ENCODE results near the gene MISP3. TPM values are rescaled to one million over a fixed set of nuclear protein-coding genes. Genes with fewer than 3 reads are reported as not detected.
A peak's percentile ranks its signal among the peaks of the same experiment; 100 is the strongest.

The MISP3 gene
- total RNA-seq, 1 donor from 2014 or later: 2.7 TPM

DNA sequence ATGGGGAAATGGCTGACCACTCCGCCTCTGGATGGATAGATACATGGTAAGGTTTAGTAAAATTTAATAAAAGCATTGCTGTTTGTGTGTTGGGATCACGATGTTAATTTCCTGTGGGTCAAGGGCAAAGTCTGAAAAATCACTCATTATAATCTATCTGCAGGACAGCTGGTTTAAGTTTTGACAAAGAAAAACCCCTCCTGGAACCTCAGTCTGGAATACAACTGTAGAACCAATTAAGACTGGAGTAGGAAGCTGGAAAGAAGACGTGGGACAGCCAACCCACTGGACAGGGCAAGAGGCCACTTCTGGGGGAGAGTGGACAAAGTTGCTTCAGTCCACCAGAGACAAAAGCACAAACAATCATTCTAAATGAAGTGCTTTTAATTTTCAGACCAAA is 46.6 kb downstream of the MISP3 start:
- peaks cover 52% of the 10 kb centered on the region for H3K4me1 ChIP-seq

DNA sequence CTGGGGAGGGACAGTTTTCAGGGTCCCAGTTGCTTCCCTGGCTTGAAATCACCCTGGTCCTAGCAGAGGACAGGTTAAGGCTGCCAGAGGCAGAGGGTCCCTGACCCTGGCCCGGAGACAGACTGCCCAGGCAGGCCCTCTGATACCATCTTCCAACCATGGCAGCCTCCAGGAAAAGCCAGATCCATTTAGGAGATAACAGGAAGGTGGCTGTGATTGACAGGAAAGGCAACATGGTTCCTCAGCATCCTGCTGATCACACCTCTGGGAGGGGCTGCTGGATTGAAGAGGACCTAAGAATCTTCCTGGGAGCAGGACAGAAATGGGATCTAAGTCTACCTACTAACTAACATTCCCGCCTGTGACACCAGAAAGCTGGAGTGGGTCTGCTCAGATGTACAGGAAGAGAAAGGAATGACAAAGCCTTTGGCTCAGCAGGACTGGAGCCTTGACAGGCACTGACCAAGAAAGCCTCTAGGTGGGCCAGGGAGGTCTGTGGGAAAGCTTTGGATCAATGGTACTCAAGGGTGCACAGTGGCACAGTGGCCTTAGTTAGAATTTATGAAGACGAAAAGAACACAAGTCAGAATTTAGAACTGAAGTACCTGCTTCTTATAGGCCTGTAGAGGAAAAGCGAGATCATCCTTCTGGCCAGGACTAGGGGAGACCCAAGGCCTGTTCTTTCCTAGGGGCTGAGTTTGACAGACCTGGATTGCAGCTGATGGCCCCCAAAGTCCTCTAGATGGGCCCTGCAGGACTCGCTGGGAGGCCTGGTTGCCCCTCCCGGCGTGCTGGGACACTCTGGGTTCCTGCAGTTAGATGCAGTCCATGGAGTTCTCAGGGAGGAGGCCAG is 47.3 kb downstream of the MISP3 start:
- intact Hi-C loops (cut with DNase I): loop anchor here (5.0 kb wide), 1 partner anchor 38 kb away; no protein-coding TSS in a partner anchor
- peak overlapping the region; percentile 98 for H3K27ac ChIP-seq
- H3K4me3 ChIP-seq: no peak overlapping the region
- no peaks in the 10 kb centered on the region for H3K27me3 ChIP-seq
- TF ChIP-seq POLR2A (IDR thresholded peaks at IDR 0.05) (no peak), POLR2AphosphoS5 (IDR thresholded peaks at IDR 0.05; ENCODE audit: insufficient read depth in 1 of 2, low read depth in 1 of 2) (no peak)
- TF ChIP-seq, protein P1, sequence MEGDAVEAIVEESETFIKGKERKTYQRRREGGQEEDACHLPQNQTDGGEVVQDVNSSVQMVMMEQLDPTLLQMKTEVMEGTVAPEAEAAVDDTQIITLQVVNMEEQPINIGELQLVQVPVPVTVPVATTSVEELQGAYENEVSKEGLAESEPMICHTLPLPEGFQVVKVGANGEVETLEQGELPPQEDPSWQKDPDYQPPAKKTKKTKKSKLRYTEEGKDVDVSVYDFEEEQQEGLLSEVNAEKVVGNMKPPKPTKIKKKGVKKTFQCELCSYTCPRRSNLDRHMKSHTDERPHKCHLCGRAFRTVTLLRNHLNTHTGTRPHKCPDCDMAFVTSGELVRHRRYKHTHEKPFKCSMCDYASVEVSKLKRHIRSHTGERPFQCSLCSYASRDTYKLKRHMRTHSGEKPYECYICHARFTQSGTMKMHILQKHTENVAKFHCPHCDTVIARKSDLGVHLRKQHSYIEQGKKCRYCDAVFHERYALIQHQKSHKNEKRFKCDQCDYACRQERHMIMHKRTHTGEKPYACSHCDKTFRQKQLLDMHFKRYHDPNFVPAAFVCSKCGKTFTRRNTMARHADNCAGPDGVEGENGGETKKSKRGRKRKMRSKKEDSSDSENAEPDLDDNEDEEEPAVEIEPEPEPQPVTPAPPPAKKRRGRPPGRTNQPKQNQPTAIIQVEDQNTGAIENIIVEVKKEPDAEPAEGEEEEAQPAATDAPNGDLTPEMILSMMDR (IDR thresholded peaks at IDR 0.05): no peak
- no peak for DNase-seq (ENCODE audit: extremely low spot score in 2 of 2)
- H3K4me1 ChIP-seq: peaks cover 44% of the 10 kb centered on the region
- H3K36me3 ChIP-seq: no peaks in the 10 kb centered on the region
- H3K9me3 ChIP-seq: no peaks in the 10 kb centered on the region

More for the DNA sequence above, 46.6 kb downstream of the MISP3 start:
- H3K27me3 ChIP-seq: no peaks in the 10 kb centered on the region
- peak overlapping the region; percentile 98 for H3K27ac ChIP-seq
- intact Hi-C loops (cut with DNase I): loop anchor here (5.0 kb wide), 1 partner anchor 37 kb away; no protein-coding TSS in a partner anchor
- H3K36me3 ChIP-seq: no peaks in the 10 kb centered on the region
- no peaks in the 10 kb centered on the region for H3K9me3 ChIP-seq
- no peak for DNase-seq (ENCODE audit: extremely low spot score in 2 of 2)
- H3K4me3 ChIP-seq: peak overlapping the region; percentile 58 to 80
- TF ChIP-seq POLR2A (IDR thresholded peaks at IDR 0.05): no peak
- TF ChIP-seq, protein P1 (IDR thresholded peaks at IDR 0.05): no peak
- no peak for TF ChIP-seq POLR2AphosphoS5 (IDR thresholded peaks at IDR 0.05; ENCODE audit: insufficient read depth in 1 of 2, low read depth in 1 of 2)

DNA sequence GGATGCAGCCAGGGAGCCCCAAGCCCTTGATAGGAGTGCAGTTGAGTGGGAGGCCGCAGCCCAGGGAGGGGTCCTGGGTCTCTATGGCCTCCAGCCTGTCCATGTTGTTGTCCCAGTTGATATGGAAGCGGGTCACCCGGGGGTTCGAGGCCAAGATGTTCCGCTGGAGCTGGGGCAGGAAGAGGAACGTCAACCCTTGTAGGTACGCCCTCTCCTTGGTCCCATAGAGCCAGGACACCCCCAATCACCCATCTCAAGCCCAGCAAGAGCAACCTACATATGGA is 47.9 kb downstream of the MISP3 start:
- Histone ChIP-seq H3K27me3 (no peaks in the 10 kb centered on the region), H3K36me3 (no peaks in the 10 kb centered on the region), H3K4me1 (peaks cover 40% of the 10 kb centered on the region), H3K9me3 (no peaks in the 10 kb centered on the region), H3K27ac (peak overlapping the region; percentile 98), H3K4me3 (no peak overlapping the region)
- no peak for TF ChIP-seq POLR2A (IDR thresholded peaks at IDR 0.05)
- TF ChIP-seq, protein P1 (IDR thresholded peaks at IDR 0.05): no peak
- TF ChIP-seq POLR2AphosphoS5 (IDR thresholded peaks at IDR 0.05; ENCODE audit: insufficient read depth in 1 of 2, low read depth in 1 of 2): no peak
- DNase-seq (ENCODE audit: extremely low spot score in 2 of 2): no peak
- intact Hi-C loops (cut with DNase I): no loop called here

GRCh38 chr19:14122924-14123323 is 50.3 kb downstream of the MISP3 start:
- intact Hi-C loops (cut with DNase I): no loop called here
- TF ChIP-seq POLR2A (IDR thresholded peaks at IDR 0.05) (no peak), POLR2AphosphoS5 (IDR thresholded peaks at IDR 0.05; ENCODE audit: insufficient read depth in 1 of 2, low read depth in 1 of 2) (no peak)
- TF ChIP-seq, protein P1 (IDR thresholded peaks at IDR 0.05): no peak
- no peaks in the 10 kb centered on the region for H3K9me3 ChIP-seq

More at GRCh38 chr19:14122924-14123323, 50.3 kb downstream of the MISP3 start:
- no peak for DNase-seq (ENCODE audit: extremely low spot score in 2 of 2)
- H3K36me3 ChIP-seq: no peaks in the 10 kb centered on the region
- H3K4me3 ChIP-seq: no peak overlapping the region
- no peaks in the 10 kb centered on the region for H3K27me3 ChIP-seq
- H3K4me1 ChIP-seq: peaks cover 23% of the 10 kb centered on the region
- no peak overlapping the region for H3K27ac ChIP-seq

Other genes with a start within 250 kb of the MISP3 start
- not detected for gene NANOS3, start 195.7 kb upstream of the MISP3 start, total RNA-seq
- 12.0 TPM for gene BRME1, start 166.7 kb upstream of the MISP3 start, total RNA-seq
- 44.4 TPM for gene CC2D1A, start 166.6 kb upstream of the MISP3 start, total RNA-seq
- gene PODNL1, start 134.4 kb upstream of the MISP3 start, total RNA-seq: 5.2 TPM
- gene DCAF15, start 120.3 kb upstream of the MISP3 start, total RNA-seq: 20.6 TPM
- gene RFX1, start 66.5 kb upstream of the MISP3 start, total RNA-seq: 9.6 TPM
- gene RLN3, start 44.6 kb upstream of the MISP3 start, total RNA-seq: not detected
- 1.5 TPM for gene IL27RA, start 41.0 kb upstream of the MISP3 start, total RNA-seq
- gene PALM3, start 10.7 kb upstream of the MISP3 start, total RNA-seq: 0.98 TPM
- not detected for gene C19orf67, start 13.0 kb downstream of the MISP3 start, total RNA-seq
- 6.9 TPM for gene SAMD1, start 18.0 kb downstream of the MISP3 start, total RNA-seq
- gene PRKACA, start 45.0 kb downstream of the MISP3 start, total RNA-seq: 28.0 TPM
- gene ASF1B, start 63.8 kb downstream of the MISP3 start, total RNA-seq: 1.7 TPM
- 23.3 TPM for gene ADGRL1, start 133.4 kb downstream of the MISP3 start, total RNA-seq